K562 (cell line): ENCODE results near the gene MPDZ. TPM values are rescaled to one million over a fixed set of nuclear protein-coding genes. Genes with fewer than 3 reads are reported as not detected.
A peak's percentile ranks its signal among the peaks of the same experiment; 100 is the strongest.

Experiments used
- BRF1 ChIP-seq: IDR thresholded peaks from 3 replicates; pipeline ENCODE4 v1.6.1; 2011; ENCODE audit warnings: borderline replicate concordance, mild to moderate bottlenecking; ENCODE audit not compliant: insufficient read length; ENCODE audit errors: extremely low read depth
- CHD1 ChIP-seq: fragments of 200-600 bp; sonication (generic); IDR thresholded peaks from one replicate; pipeline ENCODE4 v1.6.1; 2012; ENCODE audit warnings: mild to moderate bottlenecking, moderate library complexity, low read length, inconsistent platforms
- CTBP1 ChIP-seq: fragments of 450-650 bp; IDR thresholded peaks from 2 replicates; pipeline ENCODE4 v1.6.1; 2016; ENCODE audit warnings: borderline replicate concordance
- ESRRA ChIP-seq: fragments of 450-650 bp; IDR thresholded peaks from 2 replicates; pipeline ENCODE4 v1.6.1; 2014; ENCODE audit warnings: low read depth, mild to moderate bottlenecking, moderate library complexity, borderline replicate concordance
- ID3 ChIP-seq, 2 experiments: fragments of 250-450 bp in 1 of 2; fragments of 450-650 bp in 1 of 2; sonication (Bioruptor Pico) in 1 of 2; IDR thresholded peaks; 2 replicates each; pipeline versions ENCODE4 v1.6.1 to v1.8.0; 2016 to 2021; ENCODE audit warnings: mild to moderate bottlenecking in 2 of 2, moderate library complexity in 2 of 2, missing compliant biosample characterization in 1 of 2, missing genetic modification characterization in 1 of 2
- JUN ChIP-seq, 2 experiments: sonication (generic) in 1 of 2; formaldehyde crosslinking in 1 of 2; IDR thresholded peaks; 2 replicates each; pipeline versions ENCODE4 v1.6.1 to v1.8.0; 2012 to 2022; ENCODE audit warnings: borderline replicate concordance in 2 of 2, mild to moderate bottlenecking in 2 of 2, improper control_type of control experiment in 1 of 2, low read depth in 1 of 2, low read length in 1 of 2, missing genetic modification reagents in 1 of 2
- MTF1 ChIP-seq: fragments of 250-450 bp; sonication (Bioruptor Pico); IDR thresholded peaks from 2 replicates; pipeline ENCODE4 v1.9.0; 2021; ENCODE audit warnings: moderate library complexity, mild to moderate bottlenecking, inconsistent platforms, borderline replicate concordance
- NR2C2 ChIP-seq, 2 experiments: fragments of 200-800 bp in 1 of 2; sonication (Bioruptor generic) in 1 of 2; sonication (generic) in 1 of 2; formaldehyde crosslinking in 1 of 2; IDR thresholded peaks; 2 replicates each; pipeline versions ENCODE4 v1.6.1 to v1.8.0; 2016 to 2022; ENCODE audit warnings: mild to moderate bottlenecking in 1 of 2, missing compliant biosample characterization in 1 of 2, missing genetic modification characterization in 1 of 2, missing genetic modification reagents in 1 of 2
- RUNX1 ChIP-seq: sonication (generic); IDR thresholded peaks from 2 replicates; pipeline ENCODE4 v1.6.1; 2016; ENCODE audit warnings: antibody characterized with exemption, low read depth
- SPI1 ChIP-seq: IDR thresholded peaks from 2 replicates; pipeline ENCODE4 v1.6.1; 2011; ENCODE audit warnings: low read depth, low read length, control low read depth, borderline replicate concordance
- TCF7L2 ChIP-seq: fragments of 150-350 bp; IDR thresholded peaks from 2 replicates; pipeline ENCODE4 v1.6.1; 2016; ENCODE audit warnings: low read depth, mild to moderate bottlenecking, low read length, moderate library complexity
- TRIM28 ChIP-seq: fragments of 450-650 bp; IDR thresholded peaks from 2 replicates; pipeline ENCODE4 v1.6.1; 2017
- UBTF ChIP-seq, 2 experiments: IDR thresholded peaks; 2 replicates each; pipeline ENCODE4 v1.6.1; 2012; ENCODE audit warnings: improper control_type of control experiment in 2 of 2, low read depth in 2 of 2, low read length in 2 of 2, borderline replicate concordance in 1 of 2
- ZBTB17 ChIP-seq: fragments of 450-650 bp; formaldehyde crosslinking; IDR thresholded peaks from 2 replicates; pipeline ENCODE4 v1.4.0; 2020; ENCODE audit warnings: mild to moderate bottlenecking
- ZBTB9 ChIP-seq: fragments of 450-650 bp; formaldehyde crosslinking; IDR thresholded peaks from 2 replicates; pipeline ENCODE4 v1.4.0; 2020; ENCODE audit warnings: mild to moderate bottlenecking, moderate library complexity
- ZNF121 ChIP-seq: sonication (generic); formaldehyde crosslinking; conservative IDR thresholded peaks from 2 replicates; pipeline ENCODE4 v1.8.0; 2022; ENCODE audit warnings: missing genetic modification reagents
- ZNF354B ChIP-seq: fragments of 250-450 bp; sonication (Bioruptor Pico); IDR thresholded peaks from 2 replicates; pipeline ENCODE4 v1.4.0; 2020
- ZNF41 ChIP-seq: fragments of 250-450 bp; sonication (Bioruptor Pico); conservative IDR thresholded peaks from 2 replicates; pipeline ENCODE4 v1.4.0; 2020; ENCODE audit warnings: mild to moderate bottlenecking
- ZNF586 ChIP-seq: fragments of 450-650 bp; formaldehyde crosslinking; conservative IDR thresholded peaks from 2 replicates; pipeline ENCODE4 v1.4.0; 2020; ENCODE audit warnings: mild to moderate bottlenecking, moderate library complexity
- ZNF639 ChIP-seq, 2 experiments: fragments of 200-800 bp in 1 of 2; sonication (Bioruptor generic) in 1 of 2; sonication (generic) in 1 of 2; formaldehyde crosslinking in 1 of 2; IDR thresholded peaks in 1 of 2; conservative IDR thresholded peaks in 1 of 2; 2 replicates each; pipeline versions ENCODE4 v1.5.0 to v1.6.1; 2016 to 2020; ENCODE audit warnings: missing compliant biosample characterization in 1 of 2, missing genetic modification characterization in 1 of 2, missing genetic modification reagents in 1 of 2
- polyA plus RNA-seq, 8 experiments: library from polyadenylated mRNA; depleted of rRNA in 4 of 8; stranded (reverse) in 5 of 8; unstranded in 3 of 8; fragments of >200 nt; fragmentation: Nextera tagmentation in 2 of 8; fragmentation: Illumina TruSeq in 1 of 8; extraction: Ambion mirVana in 2 of 8; extraction: Trizol in 1 of 8; gene quantifications; 2 replicates each; pipeline versions ENCODE4 v1.2.1 to v1.2.3, GENCODE V29; 2011 to 2014; ENCODE audit warnings: inconsistent platforms in 1 of 8, missing spikeins in 1 of 8
- total RNA-seq, 7 experiments: library from RNA; depleted of rRNA in 6 of 7; stranded (reverse); fragments of >200 nt in 6 of 7; fragmentation: Illumina TruSeq in 2 of 7; extraction: Trizol in 2 of 7; gene quantifications; 2 replicates each; pipeline versions ENCODE4 v1.2.1 to v1.2.3, GENCODE V29; 2011 to 2021; ENCODE audit warnings: low replicate concordance in 1 of 7

MPDZ gene
- total and polyA plus RNA-seq, 9 of the 15 experiments (the other 6 are each of a cell fraction or from before 2014, with no cell fraction given), result 3.9 to 13.2 (median 5.7) TPM

- TF ChIP-seq ZNF121, result no peak
- TF ChIP-seq ZNF639 (CRISPR knock-in tag; conservative IDR thresholded peaks at IDR 0.05 in 1 of 2, IDR thresholded peaks at IDR 0.05 in 1 of 2), result 0 out of 4 replicates have a peak, but pooled peaks of 1 of the 2 experiments have one; percentile 48
- TF ChIP-seq ESRRA, result no peak
- TF ChIP-seq ZBTB17 (CRISPR knock-in tag), result no peak
- TF ChIP-seq BRF1, result no peak
- no peak for TF ChIP-seq TRIM28
- no peak for TF ChIP-seq RUNX1
- no peak for TF ChIP-seq NR2C2 (CRISPR knock-in tag; IDR thresholded peaks at IDR 0.05)
- 0 out of 2 replicates have a peak, but pooled peaks have one; percentile 19 for TF ChIP-seq NR2C2 (tag; IDR thresholded peaks at IDR 0.05)
- no peak for TF ChIP-seq SPI1
- TF ChIP-seq ZNF586 (CRISPR knock-in tag), result no peak
- peak; percentile 72 for TF ChIP-seq CTBP1
- TF ChIP-seq TCF7L2, result no peak
- TF ChIP-seq UBTF (IDR thresholded peaks at IDR 0.05; ENCODE audit: borderline replicate concordance in 1 of 2, low read depth in 2 of 2, low read length in 2 of 2), result no peak
- no peak for TF ChIP-seq ID3 (CRISPR knock-in tag; IDR thresholded peaks at IDR 0.05)
- no peak for TF ChIP-seq ID3 (tag; IDR thresholded peaks at IDR 0.05)
- TF ChIP-seq ZNF41 (CRISPR knock-in tag), result no peak
- TF ChIP-seq CHD1, result no peak
- TF ChIP-seq MTF1 (CRISPR knock-in tag), result no peak
- TF ChIP-seq ZBTB9 (CRISPR knock-in tag), result no peak
- no peak for TF ChIP-seq ZNF354B (CRISPR knock-in tag)
- no peak for TF ChIP-seq JUN (IDR thresholded peaks at IDR 0.05; ENCODE audit: borderline replicate concordance, low read depth, low read length)
- no peak for TF ChIP-seq JUN (CRISPR knock-in tag; IDR thresholded peaks at IDR 0.05; ENCODE audit: borderline replicate concordance)
Observed at GRCh38 chr9:13279284-13280141, at the start of gene MPDZ (continued).
